AG04449 (cell line): ENCODE results near the gene PAQR5.

Source experiments
- CTCF ChIA-PET: fragments of 350-600 bp; formaldehyde crosslinking; extraction: SDS; loops from one replicate; lab custom pipeline; 2021; ENCODE audit warnings: antibody characterized with exemption; lab: Yijun Ruan, JAX
- POLR2A ChIA-PET: fragments of 400-600, 350-600 bp; formaldehyde crosslinking; extraction: SDS; loops from one replicate; lab custom pipeline; 2020; ENCODE audit warnings: antibody characterized with exemption, inconsistent platforms; lab: Yijun Ruan, JAX
- DNase-seq: peaks from one replicate; pipeline ENCODE4 v3.0.0-alpha.2; 2010; ENCODE audit warnings: low read depth, low spot score
- H3K4me3 ChIP-seq: 2 replicates; pipeline ENCODE4 v1.5.1; 2011; ENCODE audit warnings: low read depth, mild to moderate bottlenecking, control low read depth, low read length
- CTCF ChIP-seq: IDR thresholded peaks from one replicate; pipeline ENCODE4 v1.5.1; 2011; ENCODE audit warnings: mild to moderate bottlenecking, moderate library complexity, low read length, control low read depth, inconsistent platforms; ENCODE audit not compliant: insufficient read depth; ENCODE audit errors: missing control alignments

PAQR5 gene

GRCh38 chr15:69313432-69314000 is 14.8 kb downstream of the PAQR5 start:
- DNase-seq, result no peak
- H3K4me3 ChIP-seq, result no peak overlapping the region
- ChIA-PET CTCF (interaction anchor here (1.7 kb wide), 1 partner anchor 9 kb away, joined by 5 read pairs; no protein-coding TSS in a partner anchor), POLR2A (no interaction called here)
- TF ChIP-seq CTCF, result no peak

- H3K4me3 ChIP-seq, result no peak overlapping the region
- ChIA-PET CTCF (no interaction called here), POLR2A (no interaction called here)
- TF ChIP-seq CTCF, result no peak
- no peak for DNase-seq
Observed at GRCh38 chr15:69314131-69314530, 15.4 kb downstream of the PAQR5 start.

GRCh38 chr15:69314736-69315135 is 16.0 kb downstream of the PAQR5 start:
- H3K4me3 ChIP-seq, result no peak overlapping the region
- POLR2A ChIA-PET, result no interaction called here
- CTCF ChIA-PET, result no interaction called here
- no peak for DNase-seq
- TF ChIP-seq CTCF, result no peak

- CTCF ChIA-PET, result interaction anchor here (1.0 kb wide), 1 partner anchor 12 kb away, joined by 3 read pairs; no protein-coding TSS in a partner anchor
- H3K4me3 ChIP-seq, result no peak overlapping the region
- DNase-seq, result no peak
- no peak for TF ChIP-seq CTCF
- POLR2A ChIA-PET, result no interaction called here
Observed at GRCh38 chr15:69315402-69316110, 16.8 kb downstream of the PAQR5 start.

- CTCF ChIA-PET, result interaction anchor here (1.0 kb wide), 1 partner anchor 13 kb away, joined by 3 read pairs; no protein-coding TSS in a partner anchor
- POLR2A ChIA-PET, result no interaction called here
- no peak for DNase-seq
- TF ChIP-seq CTCF, result no peak
- no peak overlapping the region for H3K4me3 ChIP-seq
Observed at GRCh38 chr15:69316291-69316690, 17.6 kb downstream of the PAQR5 start.

- no peak overlapping the region for H3K4me3 ChIP-seq
- ChIA-PET POLR2A (no interaction called here), CTCF (no interaction called here)
- TF ChIP-seq CTCF, result no peak
- no peak for DNase-seq
Observed at GRCh38 chr15:69317392-69317841, 18.7 kb downstream of the PAQR5 start.
